ENCODE data around the gene KDM4C. TPM values are rescaled to one million over a fixed set of nuclear protein-coding genes. Genes with fewer than 3 reads are reported as not detected.

Gene KDM4C
- total RNA-seq, 2 donors from 2014 or later = 11.0 to 11.9 TPM

DNA sequence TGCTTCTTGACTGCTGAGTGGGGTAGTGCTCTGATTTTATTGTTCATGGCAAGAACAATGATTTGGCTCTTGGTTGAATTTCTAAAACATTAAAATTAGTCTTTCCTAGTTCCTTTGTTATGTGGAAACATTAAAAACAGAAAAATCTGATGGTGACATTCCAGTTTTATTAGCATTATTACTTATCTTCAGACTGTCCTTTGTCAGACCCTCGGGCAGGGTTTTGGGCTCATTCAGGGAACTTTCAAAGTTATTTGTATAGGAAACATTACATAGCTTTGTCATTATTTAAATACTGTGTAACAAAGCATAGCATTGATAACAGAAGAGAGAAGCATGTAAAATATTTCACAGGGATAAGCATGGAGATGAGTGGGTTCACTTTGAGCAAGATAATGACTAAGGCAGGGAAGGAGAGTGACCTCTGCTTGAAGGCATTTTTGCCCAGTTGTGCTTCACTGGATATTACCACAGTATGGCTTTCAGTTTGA, 119.9 kb downstream of the KDM4C start:
- Histone ChIP-seq H3K4me3 (no peak overlapping the region), H3K27ac (no peak overlapping the region), H3K4me1 (no peaks in the 10 kb centered on the region), H3K27me3 (no peaks in the 10 kb centered on the region), H3K9me3 (no peaks in the 10 kb centered on the region), H3K36me3 (no peaks in the 10 kb centered on the region)
- no peak for DNase-seq (ENCODE audit: low spot score)
- TF ChIP-seq, protein P1, sequence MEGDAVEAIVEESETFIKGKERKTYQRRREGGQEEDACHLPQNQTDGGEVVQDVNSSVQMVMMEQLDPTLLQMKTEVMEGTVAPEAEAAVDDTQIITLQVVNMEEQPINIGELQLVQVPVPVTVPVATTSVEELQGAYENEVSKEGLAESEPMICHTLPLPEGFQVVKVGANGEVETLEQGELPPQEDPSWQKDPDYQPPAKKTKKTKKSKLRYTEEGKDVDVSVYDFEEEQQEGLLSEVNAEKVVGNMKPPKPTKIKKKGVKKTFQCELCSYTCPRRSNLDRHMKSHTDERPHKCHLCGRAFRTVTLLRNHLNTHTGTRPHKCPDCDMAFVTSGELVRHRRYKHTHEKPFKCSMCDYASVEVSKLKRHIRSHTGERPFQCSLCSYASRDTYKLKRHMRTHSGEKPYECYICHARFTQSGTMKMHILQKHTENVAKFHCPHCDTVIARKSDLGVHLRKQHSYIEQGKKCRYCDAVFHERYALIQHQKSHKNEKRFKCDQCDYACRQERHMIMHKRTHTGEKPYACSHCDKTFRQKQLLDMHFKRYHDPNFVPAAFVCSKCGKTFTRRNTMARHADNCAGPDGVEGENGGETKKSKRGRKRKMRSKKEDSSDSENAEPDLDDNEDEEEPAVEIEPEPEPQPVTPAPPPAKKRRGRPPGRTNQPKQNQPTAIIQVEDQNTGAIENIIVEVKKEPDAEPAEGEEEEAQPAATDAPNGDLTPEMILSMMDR (IDR thresholded peaks at IDR 0.05) = no peak

DNA sequence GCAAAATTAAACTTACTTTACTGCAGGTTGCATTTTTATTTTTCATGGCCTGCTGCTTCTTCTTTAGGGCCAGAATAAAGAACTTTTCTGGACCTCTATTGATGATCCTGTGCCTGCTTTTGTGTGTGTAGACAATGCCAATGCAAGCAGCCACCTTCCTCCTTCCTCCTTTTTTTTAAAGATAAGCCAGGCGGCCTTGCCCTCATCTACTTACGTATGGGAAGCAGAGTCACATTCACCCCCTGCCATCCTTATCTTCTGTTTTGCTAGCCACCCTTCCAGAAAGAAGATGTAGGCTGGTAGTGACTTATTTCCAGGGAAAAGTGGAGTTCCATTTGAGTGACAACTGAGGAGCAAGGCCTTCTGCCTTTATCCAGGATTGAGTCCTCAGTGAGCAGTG, 122.9 kb downstream of the KDM4C start:
- H3K27ac ChIP-seq = no peak overlapping the region
- H3K27me3 ChIP-seq = no peaks in the 10 kb centered on the region
- no peak overlapping the region for H3K4me3 ChIP-seq
- no peak for DNase-seq (ENCODE audit: low spot score)
- no peaks in the 10 kb centered on the region for H3K4me1 ChIP-seq
- H3K36me3 ChIP-seq = no peaks in the 10 kb centered on the region
- H3K9me3 ChIP-seq = no peaks in the 10 kb centered on the region
- TF ChIP-seq, protein P1 (IDR thresholded peaks at IDR 0.05) = no peak

DNA sequence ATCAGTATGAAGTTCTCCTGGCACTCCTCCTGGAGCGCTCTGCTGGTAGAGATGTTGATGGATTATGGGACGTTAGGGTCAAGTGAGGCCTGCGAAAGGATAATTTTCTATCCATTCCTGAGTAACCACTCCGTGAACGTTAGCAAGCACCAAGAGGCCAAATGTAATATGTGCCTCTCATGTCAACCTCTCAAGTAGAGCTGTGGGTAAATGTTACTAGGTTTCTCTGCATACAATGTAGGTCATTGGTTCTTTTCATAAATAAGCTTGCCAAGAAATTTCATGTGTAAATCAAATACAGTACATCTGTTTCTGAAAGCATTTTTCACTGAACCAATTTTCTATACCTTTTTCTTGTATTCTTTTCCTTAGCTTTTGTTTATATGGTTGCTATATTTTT, 126.3 kb downstream of the KDM4C start:
- Histone ChIP-seq H3K27me3 (no peaks in the 10 kb centered on the region), H3K9me3 (no peaks in the 10 kb centered on the region), H3K4me1 (no peaks in the 10 kb centered on the region), H3K36me3 (no peaks in the 10 kb centered on the region), H3K4me3 (no peak overlapping the region), H3K27ac (no peak overlapping the region)
- TF ChIP-seq, protein P1 (IDR thresholded peaks at IDR 0.05) = no peak
- DNase-seq (ENCODE audit: low spot score) = no peak

DNA sequence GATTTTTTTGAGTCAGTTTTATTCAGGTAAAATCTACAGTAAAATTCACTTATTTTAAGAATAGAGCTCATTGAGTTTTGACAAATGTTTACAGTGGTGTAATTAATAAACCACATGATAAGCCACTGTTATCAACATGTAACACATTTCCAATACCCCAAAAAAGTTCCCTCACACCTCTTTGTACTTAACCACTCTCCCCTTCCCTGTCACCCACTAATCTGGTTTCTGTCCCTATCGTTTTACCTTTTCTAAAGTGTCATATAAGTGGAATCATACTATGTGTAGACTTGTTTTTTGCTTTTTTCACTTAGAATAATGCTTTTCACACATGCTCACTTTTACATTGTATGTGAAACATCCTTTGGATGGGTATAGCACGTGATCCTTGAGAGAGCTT, 127.2 kb downstream of the KDM4C start:
- H3K4me3 ChIP-seq = no peak overlapping the region
- TF ChIP-seq, protein P1 (IDR thresholded peaks at IDR 0.05) = no peak
- no peaks in the 10 kb centered on the region for H3K9me3 ChIP-seq
- no peak overlapping the region for H3K27ac ChIP-seq
- no peaks in the 10 kb centered on the region for H3K27me3 ChIP-seq
- H3K36me3 ChIP-seq = no peaks in the 10 kb centered on the region
- DNase-seq (ENCODE audit: low spot score) = no peak
- H3K4me1 ChIP-seq = no peaks in the 10 kb centered on the region

DNA sequence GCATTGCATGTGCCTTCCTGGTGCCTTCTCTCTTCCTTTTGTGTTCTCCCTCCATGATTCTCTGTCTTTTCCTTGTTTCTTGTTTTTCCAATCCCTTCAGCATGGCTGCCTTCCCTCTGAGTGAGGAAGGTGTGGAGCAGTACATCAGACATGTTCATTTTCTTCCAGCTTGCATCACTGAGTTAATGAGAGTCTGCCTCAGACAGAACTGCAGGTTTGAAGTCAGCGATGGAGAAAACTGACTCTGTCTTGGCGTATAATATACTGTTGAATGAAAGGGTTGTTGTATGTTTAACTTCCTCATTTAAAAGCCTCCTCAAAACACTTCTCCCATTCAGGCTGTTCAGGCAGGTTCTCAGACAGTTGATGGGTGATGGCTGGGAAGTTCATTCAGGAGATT, 129.3 kb downstream of the KDM4C start:
- Histone ChIP-seq H3K4me3 (no peak overlapping the region), H3K36me3 (no peaks in the 10 kb centered on the region), H3K27me3 (no peaks in the 10 kb centered on the region), H3K27ac (no peak overlapping the region), H3K9me3 (no peaks in the 10 kb centered on the region), H3K4me1 (no peaks in the 10 kb centered on the region)
- DNase-seq (ENCODE audit: low spot score) = no peak
- TF ChIP-seq, protein P1 (IDR thresholded peaks at IDR 0.05) = no peak

DNA sequence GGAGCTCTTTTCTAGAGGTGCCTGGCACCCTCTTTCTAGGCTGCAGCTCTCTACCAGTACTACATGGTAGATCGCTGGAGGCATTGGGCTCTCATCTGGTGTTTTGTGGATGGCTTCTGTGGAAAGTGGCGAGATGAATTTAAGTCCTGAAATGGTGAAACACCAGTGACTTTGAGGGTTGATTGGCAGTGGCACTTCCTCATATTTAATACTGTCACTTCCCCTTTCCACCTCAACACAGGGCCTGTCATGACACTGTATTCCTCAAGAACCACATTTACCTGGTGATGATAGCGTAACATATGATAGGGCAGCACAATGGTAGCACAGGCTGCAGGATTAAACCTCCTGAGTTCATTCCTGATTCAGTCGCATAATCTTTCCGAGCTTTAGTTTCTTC, 132.1 kb downstream of the KDM4C start:
- no peaks in the 10 kb centered on the region for H3K27me3 ChIP-seq
- TF ChIP-seq, protein P1 (IDR thresholded peaks at IDR 0.05) = no peak
- H3K4me1 ChIP-seq = no peaks in the 10 kb centered on the region
- H3K36me3 ChIP-seq = no peaks in the 10 kb centered on the region
- H3K27ac ChIP-seq = no peak overlapping the region
- no peak for DNase-seq (ENCODE audit: low spot score)
- no peaks in the 10 kb centered on the region for H3K9me3 ChIP-seq
- no peak overlapping the region for H3K4me3 ChIP-seq
